ENCODE results near the gene ALK. TPM values are rescaled to one million over a fixed set of nuclear protein-coding genes. Genes with fewer than 3 reads are reported as not detected.

ALK gene
- total RNA-seq, 2 donors from 2014 or later: 0.13 to 0.46 TPM

GRCh38 chr2:29162204-29162928 is 759.0 kb downstream of the ALK start:
- Mint-ChIP-seq H3K27ac (no peak overlapping the region), H3K36me3 (ENCODE audit: low read depth) (peaks cover 4% of the 10 kb centered on the region), H3K4me1 (peaks cover 51% of the 10 kb centered on the region), H3K4me3 (no peak overlapping the region), H3K27me3 (ENCODE audit: insufficient read depth) (peaks cover 30% of the 10 kb centered on the region), H3K9me3 (no peaks in the 10 kb centered on the region)
- no peak for DNase-seq
- no peak for TF ChIP-seq CTCF (conservative IDR thresholded peaks at IDR 0.05)
- WGBS, 2 experiments (ENCODE audit: insufficient coverage in 1 of 2, insufficient read length in 1 of 2): 91% methylated on average over 1 of the region's 1 CpG; no CpG with 5 or more reads in 1 of the 2 experiments
- H3K27ac ChIP-seq (ENCODE audit: low read depth, low read length): no peak overlapping the region
- H3K9ac ChIP-seq (ENCODE audit: extremely low read depth, low read length, poor library complexity, severe bottlenecking): no peak overlapping the region
- H3K27me3 ChIP-seq (ENCODE audit: control insufficient read depth, insufficient read depth, low read length, poor library complexity, severe bottlenecking): no peaks in the 10 kb centered on the region
- H3K36me3 ChIP-seq (ENCODE audit: control insufficient read depth, insufficient read depth, low read length): peaks cover 2% of the 10 kb centered on the region
- no peaks in the 10 kb centered on the region for H3K9me3 ChIP-seq (ENCODE audit: control insufficient read depth, low read length)
- no peak overlapping the region for H3K4me3 ChIP-seq (ENCODE audit: low read length)
- H3K4me1 ChIP-seq (ENCODE audit: control insufficient read depth, insufficient read depth, low read length): peaks cover 25% of the 10 kb centered on the region

- Histone ChIP-seq H3K4me3 (ENCODE audit: low read length) (no peak overlapping the region), H3K36me3 (ENCODE audit: control insufficient read depth, insufficient read depth, low read length) (no peaks in the 10 kb centered on the region), H3K9ac (ENCODE audit: extremely low read depth, low read length, poor library complexity, severe bottlenecking) (no peak overlapping the region), H3K27me3 (ENCODE audit: control insufficient read depth, insufficient read depth, low read length, poor library complexity, severe bottlenecking) (no peaks in the 10 kb centered on the region), H3K4me1 (ENCODE audit: control insufficient read depth, insufficient read depth, low read length) (peaks cover 26% of the 10 kb centered on the region), H3K9me3 (ENCODE audit: control insufficient read depth, low read length) (no peaks in the 10 kb centered on the region), H3K27ac (ENCODE audit: low read depth, low read length) (no peak overlapping the region)
- Mint-ChIP-seq H3K4me3 (no peak overlapping the region), H3K9me3 (no peaks in the 10 kb centered on the region), H3K27ac (no peak overlapping the region), H3K27me3 (ENCODE audit: insufficient read depth) (peaks cover 22% of the 10 kb centered on the region), H3K4me1 (peaks cover 51% of the 10 kb centered on the region), H3K36me3 (ENCODE audit: low read depth) (peaks cover 4% of the 10 kb centered on the region)
- no peak for TF ChIP-seq CTCF (conservative IDR thresholded peaks at IDR 0.05)
- WGBS, 2 experiments (ENCODE audit: insufficient coverage in 1 of 2, insufficient read length in 1 of 2): 85 to 87% methylated on average over 4 to 5 of the region's 5 CpGs
- no peak for DNase-seq
Measured at GRCh38 chr2:29160184-29160583, 761.2 kb downstream of the ALK start.

GRCh38 chr2:29159125-29159524 is 762.3 kb downstream of the ALK start:
- WGBS, 2 experiments (ENCODE audit: insufficient coverage in 1 of 2, insufficient read length in 1 of 2): 100% methylated on average over 1 of the region's 1 CpG; no CpG with 5 or more reads in 1 of the 2 experiments
- H3K36me3 ChIP-seq (ENCODE audit: control insufficient read depth, insufficient read depth, low read length): peaks cover 7% of the 10 kb centered on the region
- H3K4me1 Mint-ChIP-seq: peaks cover 41% of the 10 kb centered on the region
- H3K9me3 Mint-ChIP-seq: no peaks in the 10 kb centered on the region
- H3K9ac ChIP-seq (ENCODE audit: extremely low read depth, low read length, poor library complexity, severe bottlenecking): no peak overlapping the region
- peaks cover 4% of the 10 kb centered on the region for H3K36me3 Mint-ChIP-seq (ENCODE audit: low read depth)
- no peaks in the 10 kb centered on the region for H3K27me3 ChIP-seq (ENCODE audit: control insufficient read depth, insufficient read depth, low read length, poor library complexity, severe bottlenecking)
- peaks cover 33% of the 10 kb centered on the region for H3K27me3 Mint-ChIP-seq (ENCODE audit: insufficient read depth)
- no peak for DNase-seq
- H3K4me3 ChIP-seq (ENCODE audit: low read length): no peak overlapping the region
- H3K4me3 Mint-ChIP-seq: no peak overlapping the region
- no peak overlapping the region for H3K27ac Mint-ChIP-seq
- no peak overlapping the region for H3K27ac ChIP-seq (ENCODE audit: low read depth, low read length)
- TF ChIP-seq CTCF (conservative IDR thresholded peaks at IDR 0.05): no peak
- peaks cover 17% of the 10 kb centered on the region for H3K4me1 ChIP-seq (ENCODE audit: control insufficient read depth, insufficient read depth, low read length)
- H3K9me3 ChIP-seq (ENCODE audit: control insufficient read depth, low read length): no peaks in the 10 kb centered on the region
